HepG2 (cell line): ENCODE results near the gene CH25H. TPM values are rescaled to one million over a fixed set of nuclear protein-coding genes. Genes with fewer than 3 reads are reported as not detected.

Source experiments
- ATAC-seq: fragments of 200-7000 bp; cut with Tn5 transposase; 3 replicates; pipeline ENCODE4 v1.9.1; 2020; ENCODE audit warnings: mild to moderate bottlenecking, moderate library complexity
- BruUV-seq: library from RNA; stranded (reverse); fragments of 400-500 nt; replicated peaks from 2 replicates; lab custom pipeline; 2021; lab: Mats Ljungman, UMichigan
- CTCF ChIA-PET: fragments of 300-600 bp; formaldehyde crosslinking; extraction: SDS; loops from one replicate; lab custom pipeline; 2021; ENCODE audit warnings: low total read pairs, inconsistent platforms, low intra/inter-chr PET ratio; lab: Yijun Ruan, JAX
- POLR2A ChIA-PET: fragments of 350-600 bp; sonication (Branson Sonifier 250); formaldehyde crosslinking; loops from one replicate; lab custom pipeline; 2020; ENCODE audit warnings: antibody characterized with exemption, inconsistent platforms; lab: Yijun Ruan, JAX
- DNase-seq: peaks from one replicate; pipeline ENCODE4 v3.0.0-alpha.2; 2015; ENCODE audit warnings: low spot score
- FAIRE-seq: peaks from 3 replicates; lab custom pipeline; 2011; peaks lifted over from hg19 to GRCh38; lab: Jason Lieb, UNC
- H2AFZ ChIP-seq: one replicate; pipeline ENCODE4 v1.6.1; 2011; ENCODE audit warnings: low read length, inconsistent platforms
- H3K27ac ChIP-seq: fragments of 300-600 bp; 3 replicates; pipeline ENCODE4 v1.8.0; 2011; ENCODE audit warnings: mixed run types, mild to moderate bottlenecking, mixed read lengths, low read length, inconsistent platforms; ENCODE audit not compliant: insufficient read depth; ENCODE audit errors: extremely low read length
- H3K27me3 ChIP-seq, 2 experiments: fragments of 200-600 bp in 1 of 2; 2 replicates in 1 of 2; 3 replicates in 1 of 2; pipeline versions ENCODE4 v1.6.0 to v1.8.0; 2011; ENCODE audit warnings: low read length in 2 of 2, mild to moderate bottlenecking in 2 of 2, moderate library complexity in 2 of 2, inconsistent platforms in 1 of 2; ENCODE audit not compliant: insufficient read depth in 2 of 2, control insufficient read depth in 1 of 2
- H3K36me3 ChIP-seq, 2 experiments: fragments of 200-600 bp in 1 of 2; replicated peaks in 1 of 2; 2 replicates in 1 of 2; 3 replicates in 1 of 2; pipeline versions ENCODE4 v1.5.1 to v1.8.0; 2011; ENCODE audit warnings: low read length in 2 of 2, inconsistent platforms in 1 of 2; ENCODE audit not compliant: insufficient read depth in 2 of 2, control insufficient read depth in 1 of 2
- H3K4me1 ChIP-seq: 2 replicates; pipeline ENCODE4 v1.5.1; 2012; ENCODE audit warnings: low read length, inconsistent platforms; ENCODE audit not compliant: insufficient read depth
- H3K4me2 ChIP-seq: 2 replicates; pipeline ENCODE4 v1.6.0; 2011; ENCODE audit warnings: low read depth, low read length, inconsistent platforms
- H3K4me3 ChIP-seq, 3 experiments: fragments of 200-600 bp in 1 of 3; sonication (generic), shearing (Covaris generic) in 1 of 3; replicated peaks in 1 of 3; 2 replicates each; pipeline ENCODE4 v1.5.1; 2011 to 2016; ENCODE audit warnings: low read length in 3 of 3, inconsistent platforms in 2 of 3, low read depth in 2 of 3, mild to moderate bottlenecking in 2 of 3, control low read depth in 1 of 3, mixed read lengths in 1 of 3; ENCODE audit not compliant: insufficient read depth in 1 of 3
- H3K79me2 ChIP-seq: one replicate; pipeline ENCODE4 v1.6.1; 2011; ENCODE audit warnings: low read length, inconsistent platforms; ENCODE audit not compliant: insufficient read depth
- H3K9ac ChIP-seq: 2 replicates; pipeline ENCODE4 v1.6.0; 2011; ENCODE audit warnings: mild to moderate bottlenecking, low read depth, low read length, inconsistent platforms; ENCODE audit not compliant: insufficient read depth
- H3K9me3 ChIP-seq: 2 replicates; pipeline ENCODE4 v1.5.1; 2012; ENCODE audit warnings: mild to moderate bottlenecking, low read length
- H4K20me1 ChIP-seq: 2 replicates; pipeline ENCODE4 v1.6.0; 2011; ENCODE audit warnings: inconsistent platforms, mild to moderate bottlenecking, low read length, moderate library complexity; ENCODE audit not compliant: insufficient read depth
- IRF2 ChIP-seq: IDR thresholded peaks from 2 replicates; pipeline ENCODE4 v1.6.1; 2018; ENCODE audit warnings: missing genetic modification reagents, missing compliant biosample characterization
- KAT2B ChIP-seq: fragments of 150-350 bp; IDR thresholded peaks from 2 replicates; pipeline ENCODE4 v1.6.1; 2014; ENCODE audit warnings: low read depth, low read length, borderline replicate concordance
- KDM1A ChIP-seq: IDR thresholded peaks from 2 replicates; pipeline ENCODE4 v1.6.1; 2016; ENCODE audit warnings: missing compliant biosample characterization
- MAFG ChIP-seq: sonication (generic); formaldehyde crosslinking; IDR thresholded peaks from 2 replicates; pipeline ENCODE4 v1.5.1; 2020; ENCODE audit warnings: mild to moderate bottlenecking, missing genetic modification reagents
- SP2 ChIP-seq: sonication (generic); formaldehyde crosslinking; IDR thresholded peaks from 2 replicates; pipeline ENCODE4 v1.5.1; 2020; ENCODE audit warnings: mild to moderate bottlenecking, missing genetic modification reagents
- SSRP1 ChIP-seq: IDR thresholded peaks from 2 replicates; pipeline ENCODE4 v1.6.1; 2016; ENCODE audit warnings: control low read depth
- ZBTB49 ChIP-seq: sonication (generic); formaldehyde crosslinking; IDR thresholded peaks from 2 replicates; pipeline ENCODE4 v1.4.0; 2020; ENCODE audit warnings: missing genetic modification reagents, borderline replicate concordance
- ZNF17 ChIP-seq: sonication (generic); formaldehyde crosslinking; IDR thresholded peaks from 2 replicates; pipeline ENCODE4 v1.5.0; 2020; ENCODE audit warnings: mild to moderate bottlenecking, missing genetic modification reagents
- WGBS: methylation state at CpG from one replicate; pipeline ENCODE4 v1.1.6; 2017; ENCODE audit warnings: low lambda C conversion rate; 5-methylcytosine and 5-hydroxymethylcytosine counted together
- in situ Hi-C: cut with HindIII; loops from 2 replicates; pipeline ENCODE4 v1.10.0; 2017; ENCODE audit warnings: low pct_unique_long_range_greater_than_20kb; ENCODE audit not compliant: extremely low pct_ligation_motif_present
- intact Hi-C: fragments of 100-400 bp; cut with micrococcal nuclease; formaldehyde crosslinking; loops from one replicate; pipeline ENCODE4 v1.10.0; 2022; ENCODE audit not compliant: unreplicated experiment
- polyA plus RNA-seq, 8 experiments: library from polyadenylated mRNA; depleted of rRNA in 3 of 8; stranded (reverse) in 7 of 8; unstranded in 1 of 8; fragments of >200 nt; fragmentation: Illumina TruSeq in 4 of 8; extraction: Trizol in 4 of 8; gene quantifications; 2 replicates each; pipeline versions ENCODE4 v1.2.1 to v1.2.3, GENCODE V29; 2011 to 2016; ENCODE audit warnings: low read depth in 4 of 8, missing spikeins in 1 of 8, mixed read lengths in 1 of 8; ENCODE audit not compliant: insufficient read depth in 1 of 8
- total RNA-seq, 5 experiments: library from RNA; depleted of rRNA; stranded (reverse); fragments of >200 nt; fragmentation: Illumina TruSeq; extraction: Trizol; gene quantifications; 2 replicates each; pipeline ENCODE4 v1.2.3, GENCODE V29; 2016; ENCODE audit warnings: low read depth in 1 of 5
- TF ChIP-seq, protein P1 (sequence below): sonication (generic); formaldehyde crosslinking; IDR thresholded peaks from 2 replicates; pipeline ENCODE4 v1.4.0; 2020; ENCODE audit warnings: missing genetic modification reagents

Gene CH25H
- total and polyA plus RNA-seq, 2 of the 13 experiments (the other 11 are each of a cell fraction or from before 2014, with no cell fraction given): not detected

- H3K79me2 ChIP-seq: no peaks in the 10 kb centered on the region
- TF ChIP-seq ZBTB49 (CRISPR knock-in tag) (no peak), MAFG (CRISPR knock-in tag) (no peak), SP2 (CRISPR knock-in tag) (no peak), KDM1A (CRISPR knock-in tag) (no peak), ZNF17 (CRISPR knock-in tag) (no peak), IRF2 (CRISPR knock-in tag) (no peak), KAT2B (no peak), SSRP1 (no peak)
- TF ChIP-seq, protein P1, sequence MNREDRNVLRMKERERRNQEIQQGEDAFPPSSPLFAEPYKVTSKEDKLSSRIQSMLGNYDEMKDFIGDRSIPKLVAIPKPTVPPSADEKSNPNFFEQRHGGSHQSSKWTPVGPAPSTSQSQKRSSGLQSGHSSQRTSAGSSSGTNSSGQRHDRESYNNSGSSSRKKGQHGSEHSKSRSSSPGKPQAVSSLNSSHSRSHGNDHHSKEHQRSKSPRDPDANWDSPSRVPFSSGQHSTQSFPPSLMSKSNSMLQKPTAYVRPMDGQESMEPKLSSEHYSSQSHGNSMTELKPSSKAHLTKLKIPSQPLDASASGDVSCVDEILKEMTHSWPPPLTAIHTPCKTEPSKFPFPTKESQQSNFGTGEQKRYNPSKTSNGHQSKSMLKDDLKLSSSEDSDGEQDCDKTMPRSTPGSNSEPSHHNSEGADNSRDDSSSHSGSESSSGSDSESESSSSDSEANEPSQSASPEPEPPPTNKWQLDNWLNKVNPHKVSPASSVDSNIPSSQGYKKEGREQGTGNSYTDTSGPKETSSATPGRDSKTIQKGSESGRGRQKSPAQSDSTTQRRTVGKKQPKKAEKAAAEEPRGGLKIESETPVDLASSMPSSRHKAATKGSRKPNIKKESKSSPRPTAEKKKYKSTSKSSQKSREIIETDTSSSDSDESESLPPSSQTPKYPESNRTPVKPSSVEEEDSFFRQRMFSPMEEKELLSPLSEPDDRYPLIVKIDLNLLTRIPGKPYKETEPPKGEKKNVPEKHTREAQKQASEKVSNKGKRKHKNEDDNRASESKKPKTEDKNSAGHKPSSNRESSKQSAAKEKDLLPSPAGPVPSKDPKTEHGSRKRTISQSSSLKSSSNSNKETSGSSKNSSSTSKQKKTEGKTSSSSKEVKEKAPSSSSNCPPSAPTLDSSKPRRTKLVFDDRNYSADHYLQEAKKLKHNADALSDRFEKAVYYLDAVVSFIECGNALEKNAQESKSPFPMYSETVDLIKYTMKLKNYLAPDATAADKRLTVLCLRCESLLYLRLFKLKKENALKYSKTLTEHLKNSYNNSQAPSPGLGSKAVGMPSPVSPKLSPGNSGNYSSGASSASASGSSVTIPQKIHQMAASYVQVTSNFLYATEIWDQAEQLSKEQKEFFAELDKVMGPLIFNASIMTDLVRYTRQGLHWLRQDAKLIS (CRISPR knock-in tag): no peak
- TF ChIP-seq, all 625 proteins: peak for 0
- DNase-seq (no peak), ATAC-seq (no peak), FAIRE-seq (no peak)
- Histone ChIP-seq H3K27me3 (no peaks in the 10 kb centered on the region), H3K9me3 (no peaks in the 10 kb centered on the region), H4K20me1 (no peaks in the 10 kb centered on the region), H2AFZ (no peak overlapping the region), H3K4me2 (no peak overlapping the region), H3K9ac (no peak overlapping the region), H3K27ac (no peak overlapping the region), H3K4me1 (no peaks in the 10 kb centered on the region), H3K4me3 (no peak overlapping the region), H3K36me3 (peaks cover 2 to 16% of the 10 kb centered on the region in 2 experiments; a peak in 3 of 5 replicates)
- no TSS peak for BruUV-seq
- intact Hi-C loops: no loop called here
- WGBS: 98% methylated on average over 3 of the region's 3 CpGs
- CTCF ChIA-PET: no interaction called here
- POLR2A ChIA-PET: no interaction called here
- in situ Hi-C loops: no loop called here
Measured at GRCh38 chr10:89228146-89228545, 21.0 kb upstream of the CH25H start.
